ENCODE results near the gene GSK3A. TPM values are rescaled to one million over a fixed set of nuclear protein-coding genes. Genes with fewer than 3 reads are reported as not detected.

Gene GSK3A
- total and polyA plus RNA-seq, 7 donors: 48.7 to 117 (median 64.8) TPM

- WGBS, 3 donors: 1 to 2% (median 2%) methylated on average over 45 of the region's 45 CpGs
- intact Hi-C loops (cut with DNase I): loop anchor here in 1 of 2 donors (5.0 kb wide), 1 partner anchor 53 kb away; no protein-coding TSS in a partner anchor
- Histone ChIP-seq H3K27me3 (ENCODE audit: insufficient read depth in 3 of 3, low read length in 2 of 3) (no peaks in the 10 kb centered on the region), H3K4me1 (peaks cover 39% of the 10 kb centered on the region), H3K9me3 (no peaks in the 10 kb centered on the region), H3K27ac (peak overlapping the region; percentile 93), H3K36me3 (ENCODE audit: insufficient read depth in 1 of 2, low read depth in 1 of 2) (peaks cover 0 to 13% of the 10 kb centered on the region in 2 donors), H3K4me3 (peak overlapping the region; percentile 83)
- ATAC-seq (peak; percentile 34 to 68 (median 55)), DNase-seq (peak; percentile 92 to 95)
- TF ChIP-seq CTCF (IDR thresholded peaks at IDR 0.05): peak; percentile 65
Measured at GRCh38 chr19:42244347-42245220, 2.2 kb upstream of the GSK3A start.

GRCh38 chr19:42242069-42242511, 312 bp downstream of the GSK3A start:
- 0 to 1% (median 0%) methylated on average over 14 to 49 of the region's 49 CpGs for WGBS, 3 donors
- Histone ChIP-seq H3K27me3 (ENCODE audit: insufficient read depth in 3 of 3, low read length in 2 of 3) (no peaks in the 10 kb centered on the region), H3K4me1 (peaks cover 39% of the 10 kb centered on the region), H3K36me3 (ENCODE audit: insufficient read depth in 1 of 2, low read depth in 1 of 2) (peaks cover 0 to 35% of the 10 kb centered on the region in 2 donors), H3K4me3 (peak overlapping the region; percentile 83), H3K9me3 (no peaks in the 10 kb centered on the region), H3K27ac (peak overlapping the region; percentile 93)
- DNase-seq (no peak), ATAC-seq (no peak)
- no peak for TF ChIP-seq CTCF (IDR thresholded peaks at IDR 0.05)
- intact Hi-C loops (cut with DNase I): no loop called here

GRCh38 chr19:42241279-42241678, 1.1 kb downstream of the GSK3A start:
- no peak for TF ChIP-seq CTCF (IDR thresholded peaks at IDR 0.05)
- WGBS, 3 donors: 96 to 97% (median 97%) methylated on average over 3 of the region's 3 CpGs
- Histone ChIP-seq H3K4me1 (peaks cover 36% of the 10 kb centered on the region), H3K36me3 (ENCODE audit: insufficient read depth in 1 of 2, low read depth in 1 of 2) (peaks cover 0 to 43% of the 10 kb centered on the region in 2 donors), H3K27ac (peak overlapping the region; percentile 93), H3K27me3 (ENCODE audit: insufficient read depth in 3 of 3, low read length in 2 of 3) (no peaks in the 10 kb centered on the region), H3K9me3 (no peaks in the 10 kb centered on the region), H3K4me3 (peak overlapping the region; percentile 83)
- no peak for DNase-seq
- no peak for ATAC-seq
- intact Hi-C loops (cut with DNase I): no loop called here

GRCh38 chr19:42239544-42240220, 2.7 kb downstream of the GSK3A start:
- H3K4me1 ChIP-seq: peaks cover 23% of the 10 kb centered on the region
- H3K36me3 ChIP-seq (ENCODE audit: insufficient read depth in 1 of 2, low read depth in 1 of 2): peaks cover 3 to 59% of the 10 kb centered on the region in 2 donors
- TF ChIP-seq CTCF (IDR thresholded peaks at IDR 0.05): no peak
- H3K27ac ChIP-seq: no peak overlapping the region
- H3K9me3 ChIP-seq: no peaks in the 10 kb centered on the region
- intact Hi-C loops (cut with DNase I): no loop called here
- WGBS, 3 donors: 74 to 85% (median 80%) methylated on average over 10 of the region's 10 CpGs
- DNase-seq (no peak), ATAC-seq (no peak)
- no peak overlapping the region for H3K4me3 ChIP-seq
- H3K27me3 ChIP-seq (ENCODE audit: insufficient read depth in 3 of 3, low read length in 2 of 3): no peaks in the 10 kb centered on the region
